Measurements from ENCODE around the gene INS. TPM values are rescaled to one million over a fixed set of nuclear protein-coding genes. Genes with fewer than 3 reads are reported as not detected.

Gene INS
- total and polyA plus RNA-seq, 2 of the 13 experiments (the other 11 are each of a cell fraction or from before 2014, with no cell fraction given): not detected

GRCh38 chr11:2131371-2132236 lies 29.4 kb downstream of the INS start (continued):
- TF ChIP-seq, protein P1, sequence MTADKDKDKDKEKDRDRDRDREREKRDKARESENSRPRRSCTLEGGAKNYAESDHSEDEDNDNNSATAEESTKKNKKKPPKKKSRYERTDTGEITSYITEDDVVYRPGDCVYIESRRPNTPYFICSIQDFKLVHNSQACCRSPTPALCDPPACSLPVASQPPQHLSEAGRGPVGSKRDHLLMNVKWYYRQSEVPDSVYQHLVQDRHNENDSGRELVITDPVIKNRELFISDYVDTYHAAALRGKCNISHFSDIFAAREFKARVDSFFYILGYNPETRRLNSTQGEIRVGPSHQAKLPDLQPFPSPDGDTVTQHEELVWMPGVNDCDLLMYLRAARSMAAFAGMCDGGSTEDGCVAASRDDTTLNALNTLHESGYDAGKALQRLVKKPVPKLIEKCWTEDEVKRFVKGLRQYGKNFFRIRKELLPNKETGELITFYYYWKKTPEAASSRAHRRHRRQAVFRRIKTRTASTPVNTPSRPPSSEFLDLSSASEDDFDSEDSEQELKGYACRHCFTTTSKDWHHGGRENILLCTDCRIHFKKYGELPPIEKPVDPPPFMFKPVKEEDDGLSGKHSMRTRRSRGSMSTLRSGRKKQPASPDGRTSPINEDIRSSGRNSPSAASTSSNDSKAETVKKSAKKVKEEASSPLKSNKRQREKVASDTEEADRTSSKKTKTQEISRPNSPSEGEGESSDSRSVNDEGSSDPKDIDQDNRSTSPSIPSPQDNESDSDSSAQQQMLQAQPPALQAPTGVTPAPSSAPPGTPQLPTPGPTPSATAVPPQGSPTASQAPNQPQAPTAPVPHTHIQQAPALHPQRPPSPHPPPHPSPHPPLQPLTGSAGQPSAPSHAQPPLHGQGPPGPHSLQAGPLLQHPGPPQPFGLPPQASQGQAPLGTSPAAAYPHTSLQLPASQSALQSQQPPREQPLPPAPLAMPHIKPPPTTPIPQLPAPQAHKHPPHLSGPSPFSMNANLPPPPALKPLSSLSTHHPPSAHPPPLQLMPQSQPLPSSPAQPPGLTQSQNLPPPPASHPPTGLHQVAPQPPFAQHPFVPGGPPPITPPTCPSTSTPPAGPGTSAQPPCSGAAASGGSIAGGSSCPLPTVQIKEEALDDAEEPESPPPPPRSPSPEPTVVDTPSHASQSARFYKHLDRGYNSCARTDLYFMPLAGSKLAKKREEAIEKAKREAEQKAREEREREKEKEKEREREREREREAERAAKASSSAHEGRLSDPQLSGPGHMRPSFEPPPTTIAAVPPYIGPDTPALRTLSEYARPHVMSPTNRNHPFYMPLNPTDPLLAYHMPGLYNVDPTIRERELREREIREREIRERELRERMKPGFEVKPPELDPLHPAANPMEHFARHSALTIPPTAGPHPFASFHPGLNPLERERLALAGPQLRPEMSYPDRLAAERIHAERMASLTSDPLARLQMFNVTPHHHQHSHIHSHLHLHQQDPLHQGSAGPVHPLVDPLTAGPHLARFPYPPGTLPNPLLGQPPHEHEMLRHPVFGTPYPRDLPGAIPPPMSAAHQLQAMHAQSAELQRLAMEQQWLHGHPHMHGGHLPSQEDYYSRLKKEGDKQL (CRISPR knock-in tag; IDR thresholded peaks at IDR 0.05; ENCODE audit: low read depth): no peak
- TF ChIP-seq ZNF264 (CRISPR knock-in tag; IDR thresholded peaks at IDR 0.05): no peak
- TF ChIP-seq MIER3 (CRISPR knock-in tag; IDR thresholded peaks at IDR 0.05; ENCODE audit: borderline replicate concordance): no peak
- no peak for TF ChIP-seq CSRNP1 (CRISPR knock-in tag; IDR thresholded peaks at IDR 0.05)
- TF ChIP-seq TAF1 (CRISPR knock-in tag; IDR thresholded peaks at IDR 0.05): no peak
- TF ChIP-seq ZNF260 (CRISPR knock-in tag; IDR thresholded peaks at IDR 0.05; ENCODE audit: borderline replicate concordance, low read depth): no peak
- no peak for TF ChIP-seq ZNF644 (CRISPR knock-in tag; IDR thresholded peaks at IDR 0.05; ENCODE audit: low read depth)
- no peak for TF ChIP-seq GATAD2A (CRISPR knock-in tag; IDR thresholded peaks at IDR 0.05)
- TF ChIP-seq ZNF781 (CRISPR knock-in tag; IDR thresholded peaks at IDR 0.05; ENCODE audit: borderline replicate concordance, not compliant biosample characterization): no peak
- no peak; the same call in 1 of the 2 replicates for TF ChIP-seq ZNF468 (CRISPR knock-in tag; IDR thresholded peaks at IDR 0.05)
- no peak for TF ChIP-seq ELF4 (CRISPR knock-in tag; IDR thresholded peaks at IDR 0.05; ENCODE audit: borderline replicate concordance)
- 0 out of 2 replicates have a peak, but pooled peaks have one; percentile 28 for TF ChIP-seq ZBTB3 (CRISPR knock-in tag; IDR thresholded peaks at IDR 0.05; ENCODE audit: borderline replicate concordance, low read depth)
- TF ChIP-seq ZNF143 (CRISPR knock-in tag; IDR thresholded peaks at IDR 0.05): no peak
- TF ChIP-seq ZNF710 (CRISPR knock-in tag; IDR thresholded peaks at IDR 0.05; ENCODE audit: borderline replicate concordance): no peak
- TF ChIP-seq ZNF225 (CRISPR knock-in tag; IDR thresholded peaks at IDR 0.05): peak; percentile 85
- TF ChIP-seq GFI1 (CRISPR knock-in tag; IDR thresholded peaks at IDR 0.05; ENCODE audit: borderline replicate concordance): no peak
- no peak for TF ChIP-seq FIP1L1 (IDR thresholded peaks at IDR 0.05; ENCODE audit: borderline replicate concordance, insufficient read depth, low read depth, low read length)
- no peak for TF ChIP-seq MAX (IDR thresholded peaks at IDR 0.05)

All from HepG2 (cell line).